HG02970 (cell line): ENCODE results near the gene RANBP6.

Experiments used
- ATAC-seq: cut with Tn5 transposase; IDR thresholded peaks from one replicate; pipeline ENCODE4 v1.9.1; 2021; ENCODE audit warnings: mild to moderate bottlenecking, moderate library complexity, moderate number of reproducible peaks; ENCODE audit not compliant: unreplicated experiment, low FRiP score

Gene RANBP6

DNA sequence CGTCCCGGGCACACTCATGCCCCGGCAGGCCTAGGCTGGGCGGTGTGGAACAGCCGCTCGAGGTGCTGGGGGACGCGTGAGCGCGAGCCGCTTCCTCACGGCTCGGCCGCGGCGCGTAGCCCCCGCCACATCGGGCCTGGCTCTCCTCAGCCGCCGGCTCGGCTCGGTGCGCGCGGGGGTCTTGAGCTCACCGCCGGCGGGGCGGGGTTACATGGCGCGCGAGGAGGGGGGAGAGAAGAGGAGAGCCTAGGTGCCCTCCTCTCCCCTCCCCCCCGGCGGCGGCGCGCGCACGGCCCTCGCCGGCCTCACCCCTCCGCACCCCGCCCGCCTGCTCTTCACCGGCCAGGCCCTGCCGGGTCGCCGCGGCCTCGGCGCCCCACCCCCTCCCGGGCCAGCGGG is 7.7 kb downstream of the RANBP6 start:
- ATAC-seq: peak; percentile 49

DNA sequence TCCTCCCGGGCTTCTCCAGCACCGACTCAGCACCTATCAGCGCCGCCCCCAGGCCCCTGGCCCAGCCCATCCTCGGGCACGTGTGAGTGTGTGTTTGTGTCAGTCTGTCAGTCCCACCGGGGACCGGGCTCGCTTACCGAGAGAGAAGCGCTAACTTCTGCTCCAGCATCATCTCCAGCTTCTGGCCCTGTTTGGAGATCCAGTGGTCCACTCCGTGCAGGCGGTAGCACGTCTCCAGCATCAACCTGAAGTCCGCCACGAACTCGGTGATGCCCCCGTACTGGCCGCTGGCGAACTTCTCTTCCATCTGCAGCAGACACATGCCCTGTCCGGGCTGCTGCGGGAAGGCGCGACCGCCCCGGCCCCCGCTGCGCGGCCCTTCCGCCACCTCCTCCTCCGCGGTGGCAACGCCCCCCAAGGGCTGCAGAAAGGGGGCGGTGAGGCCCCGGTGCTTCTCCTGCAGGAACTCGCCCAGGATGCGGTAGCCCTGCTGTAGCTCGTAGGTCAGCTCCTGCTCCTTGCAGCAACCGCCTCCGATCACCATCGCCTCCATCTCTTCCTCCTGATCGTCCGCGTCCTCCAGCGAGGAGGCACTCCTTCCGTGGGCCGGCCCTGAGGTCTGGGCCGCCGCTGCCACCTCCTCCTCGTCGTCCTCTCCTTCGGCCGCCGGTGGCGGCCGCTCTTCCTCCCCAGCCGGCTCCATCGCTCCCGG is 8.2 kb downstream of the RANBP6 start:
- ATAC-seq: peak; percentile 55

DNA sequence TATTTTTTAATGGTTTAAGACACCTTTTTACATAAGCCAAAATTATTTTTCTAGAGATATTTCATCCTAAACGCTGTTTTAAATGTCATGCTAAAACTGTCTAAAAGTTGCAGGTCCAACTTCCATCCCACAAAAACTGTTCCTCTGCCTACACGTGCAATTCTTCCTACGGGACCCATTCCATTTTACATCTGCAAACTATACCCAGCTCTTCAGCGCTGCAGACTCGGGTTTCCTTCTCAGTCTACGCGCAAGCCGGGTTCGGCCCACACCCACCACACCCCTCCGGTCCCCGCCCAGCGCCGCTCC is 8.7 kb downstream of the RANBP6 start:
- ATAC-seq: no peak

DNA sequence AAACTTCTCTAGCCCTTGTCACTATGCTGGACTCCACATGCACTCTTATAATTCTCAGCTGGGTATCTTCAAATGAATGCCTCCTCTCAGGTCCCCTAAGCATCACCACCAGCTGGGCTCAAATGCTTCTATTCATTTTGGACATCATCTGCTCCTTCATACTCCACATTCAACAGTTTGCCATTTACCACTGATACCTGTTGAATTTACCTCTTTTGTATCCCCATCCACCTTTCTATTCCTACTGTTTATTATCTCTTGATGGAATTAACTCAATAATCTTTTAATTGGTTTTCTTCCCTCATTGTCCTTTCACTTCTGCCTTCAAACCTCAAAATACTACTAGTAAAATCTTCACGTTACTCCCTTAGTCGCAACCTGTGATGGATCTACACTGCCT is 14.5 kb downstream of the RANBP6 start:
- no peak for ATAC-seq

DNA sequence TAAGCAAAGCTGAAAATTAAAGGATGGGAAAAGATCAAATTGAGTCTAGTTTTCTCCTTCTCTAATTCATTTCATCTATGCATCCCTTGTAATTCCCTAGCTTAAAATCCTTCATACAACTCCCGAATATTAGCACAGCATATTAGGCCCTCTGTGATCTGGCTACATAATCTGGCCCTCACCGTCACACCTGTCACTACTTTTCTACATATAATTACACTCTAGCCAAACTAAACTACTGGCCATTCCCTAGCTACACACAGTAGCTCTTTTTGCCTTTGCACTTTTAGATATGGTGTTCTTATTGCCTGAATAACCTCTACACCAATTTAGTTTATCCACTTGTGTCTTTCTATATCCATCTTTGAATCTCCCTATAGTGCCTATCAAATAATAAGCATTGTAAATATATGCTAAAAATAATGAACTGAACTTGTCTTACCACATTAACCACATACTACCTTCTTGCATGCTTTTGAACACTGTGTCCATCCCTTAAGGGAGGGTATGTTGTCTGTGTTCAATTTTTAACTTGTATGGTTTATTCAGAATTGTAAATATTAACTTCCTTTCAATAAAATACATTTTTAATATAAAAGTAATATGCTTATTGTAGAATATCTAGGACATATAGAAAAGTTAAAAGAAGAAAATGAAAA is 15.9 kb downstream of the RANBP6 start:
- ATAC-seq: no peak

DNA sequence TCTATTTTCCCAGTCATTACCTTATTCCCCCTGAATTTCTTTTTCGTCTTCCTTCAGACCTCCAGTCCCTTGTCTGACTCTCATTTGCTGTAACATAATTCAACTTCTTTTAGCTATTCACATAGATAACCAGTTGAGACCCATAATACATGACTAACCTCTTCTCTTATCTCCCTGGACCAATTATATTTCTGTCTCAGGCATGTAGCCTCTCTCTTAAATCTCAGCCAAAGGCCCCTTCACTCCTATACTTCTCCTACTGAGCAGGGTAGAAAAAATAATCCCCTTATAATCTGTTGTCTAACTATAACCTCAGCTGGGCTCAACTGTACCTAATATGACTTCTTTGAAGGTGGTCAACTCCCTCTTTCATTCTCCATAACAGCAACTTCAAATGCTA is 20.9 kb downstream of the RANBP6 start:
- ATAC-seq: no peak

DNA sequence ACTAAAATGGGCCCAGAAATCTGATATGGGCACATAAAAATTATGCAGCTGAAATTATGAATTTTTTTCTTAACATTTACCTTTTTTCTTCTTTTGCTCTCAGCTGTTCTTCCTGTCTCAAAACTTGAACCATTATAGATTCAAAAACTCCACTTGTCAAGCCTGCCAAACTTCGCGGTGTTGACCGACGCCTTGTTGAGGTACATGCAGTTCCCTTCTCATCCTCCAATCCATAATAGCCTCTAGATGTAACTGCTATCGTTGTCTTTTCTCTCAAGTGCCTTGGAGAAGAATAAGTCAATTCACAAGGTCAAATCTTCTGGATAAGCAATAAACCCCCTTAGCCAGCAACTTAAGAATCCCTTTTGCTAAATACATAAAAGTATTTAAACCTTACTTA is 27.2 kb downstream of the RANBP6 start:
- ATAC-seq: no peak

DNA sequence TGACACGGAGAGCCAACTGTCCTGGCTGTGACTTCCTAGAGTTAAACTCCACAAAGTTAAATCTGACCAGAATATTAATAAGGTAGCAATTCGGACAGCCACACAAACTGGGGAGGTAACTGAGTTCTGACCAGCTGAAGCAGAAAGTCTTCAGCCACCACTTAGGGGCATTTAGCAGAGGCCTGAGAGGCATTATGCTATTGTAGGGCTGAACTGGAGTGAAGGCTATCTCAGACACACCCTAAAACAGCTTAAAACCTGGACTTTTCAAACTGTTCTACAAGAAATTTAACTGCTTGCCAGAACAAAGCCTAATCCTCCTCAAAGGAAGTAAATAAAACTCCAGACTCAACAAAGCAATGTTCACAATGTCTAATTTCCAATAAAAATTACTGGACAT is 32.4 kb downstream of the RANBP6 start:
- no peak for ATAC-seq

DNA sequence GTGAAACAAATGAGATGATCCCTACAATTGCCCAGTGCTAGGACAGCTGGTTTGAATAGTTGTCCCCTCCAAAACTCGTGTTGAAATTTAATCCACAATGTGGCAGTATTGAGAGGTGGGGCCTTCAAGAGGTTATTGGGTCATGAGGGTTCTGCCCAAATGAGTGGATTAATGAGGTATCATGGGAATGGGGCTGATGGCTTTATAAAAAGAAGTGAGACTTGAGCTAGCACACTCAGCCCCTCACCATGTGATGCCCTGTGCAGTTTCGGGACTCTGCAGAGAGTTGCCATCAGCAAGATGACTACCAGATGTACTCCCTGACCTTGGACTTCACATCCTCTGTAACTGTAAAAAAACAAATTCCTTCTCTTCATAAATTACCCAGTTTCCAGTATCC is 33.1 kb downstream of the RANBP6 start:
- ATAC-seq: no peak

DNA sequence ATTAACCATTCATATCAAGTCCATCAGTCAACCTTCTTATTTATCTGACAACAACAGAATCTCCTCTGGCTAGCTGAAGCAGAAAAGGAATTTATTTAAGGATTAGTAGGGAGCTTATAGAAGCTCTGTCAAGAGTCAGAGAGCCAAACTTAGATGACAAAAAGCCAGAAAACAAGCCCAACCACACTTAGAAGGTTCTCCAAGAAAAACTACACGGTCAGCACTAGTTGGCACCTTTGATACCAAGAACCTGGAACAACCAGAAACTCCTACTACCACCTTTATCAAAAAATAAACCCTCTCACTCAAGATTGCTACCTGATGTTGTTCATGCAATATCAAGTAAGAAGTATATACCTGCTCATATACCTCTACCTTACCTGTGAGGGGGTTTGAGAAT is 36.9 kb downstream of the RANBP6 start:
- no peak for ATAC-seq

DNA sequence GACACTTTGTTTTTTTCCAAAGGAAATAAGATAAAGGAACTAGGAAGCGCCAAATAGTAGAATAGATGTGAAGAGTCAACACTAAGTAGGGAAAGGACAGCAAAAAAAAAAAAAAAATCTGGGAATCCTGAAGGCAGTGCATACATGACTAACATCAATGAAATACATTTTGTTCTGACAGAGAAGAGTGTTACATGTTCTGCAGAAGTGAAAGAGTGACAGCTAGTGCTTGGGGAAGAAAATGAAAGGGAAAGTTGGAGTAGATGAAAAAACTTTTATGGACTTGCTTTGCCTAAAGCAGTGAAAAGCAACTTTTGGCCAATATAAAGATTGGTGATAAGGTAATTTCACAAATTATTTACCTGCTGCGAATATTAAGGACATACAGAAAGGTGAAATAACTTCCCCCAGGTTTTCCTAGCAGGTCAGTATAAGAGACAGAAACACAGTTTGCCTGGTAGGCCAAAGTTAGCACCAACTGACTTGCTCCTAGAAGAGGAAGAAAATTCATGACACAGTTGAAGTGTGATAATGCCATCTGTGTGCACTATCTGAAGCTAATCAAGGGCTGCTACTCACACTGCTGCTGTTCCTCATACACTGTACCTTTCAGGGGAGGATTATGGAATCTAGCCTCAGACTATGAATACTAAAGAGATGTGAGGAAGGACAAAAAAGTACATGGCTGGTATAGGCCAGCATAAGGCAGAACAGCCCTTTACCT is 38.6 kb downstream of the RANBP6 start:
- no peak for ATAC-seq

DNA sequence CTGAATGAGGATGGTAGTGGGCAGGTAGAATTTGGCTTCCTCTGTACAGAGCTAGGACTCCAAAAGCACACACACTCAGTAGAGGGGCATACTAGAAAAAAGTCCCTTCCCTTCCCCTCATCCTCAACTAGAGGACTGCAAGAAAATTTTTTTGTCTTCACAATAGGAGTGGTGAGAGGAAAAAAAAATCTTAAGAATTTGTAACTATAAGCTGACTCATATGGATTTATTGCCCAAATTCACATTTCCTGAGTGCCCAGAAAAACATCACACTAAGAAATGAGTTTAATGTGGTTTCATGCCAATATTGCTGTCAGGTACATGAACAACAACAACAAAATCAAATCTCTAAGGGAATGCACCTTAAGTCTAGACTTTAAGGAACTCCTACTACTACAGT is 43.7 kb downstream of the RANBP6 start:
- ATAC-seq: no peak
